Stimulated activated CD8-positive, alpha-beta memory T cell treated with anti-CD3 and anti-CD28 coated beads, Interleukin-15, amount 100 ng/mL, for 48 hours (primary cell): ENCODE results near the gene CACUL1.
A peak's percentile ranks its signal among the peaks of the same experiment; 100 is the strongest.
"Not testable (repeated sequence)": the region's sequence is repeated elsewhere in the genome, so short reads cannot be mapped to it uniquely, and the experiment has no call there.

Experiments used
- DNase-seq, 2 donors: peaks; one replicate each; pipeline ENCODE4 v3.0.0-alpha.2; 2020; ENCODE audit warnings: low read depth in 2 of 2

Gene CACUL1

DNA sequence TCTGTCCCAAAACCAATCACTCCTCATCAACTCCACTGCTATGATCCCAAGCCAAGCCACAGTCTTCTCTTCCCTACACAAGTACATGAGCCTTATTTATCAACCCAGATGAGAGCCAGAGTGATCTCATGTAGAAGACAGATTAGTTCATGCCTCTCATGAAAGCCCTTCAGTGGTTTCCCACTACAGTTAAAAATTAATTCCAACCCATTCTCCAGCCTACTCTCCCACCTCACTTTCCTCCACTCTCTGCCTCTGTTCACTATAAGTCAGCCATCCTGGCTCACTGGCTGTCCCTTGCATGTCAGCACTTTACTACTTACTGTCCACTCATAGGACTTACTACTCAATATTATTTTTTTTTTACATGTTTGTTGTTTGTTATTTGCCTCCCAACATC is 67.3 kb downstream of the CACUL1 start:
- no peak for DNase-seq

DNA sequence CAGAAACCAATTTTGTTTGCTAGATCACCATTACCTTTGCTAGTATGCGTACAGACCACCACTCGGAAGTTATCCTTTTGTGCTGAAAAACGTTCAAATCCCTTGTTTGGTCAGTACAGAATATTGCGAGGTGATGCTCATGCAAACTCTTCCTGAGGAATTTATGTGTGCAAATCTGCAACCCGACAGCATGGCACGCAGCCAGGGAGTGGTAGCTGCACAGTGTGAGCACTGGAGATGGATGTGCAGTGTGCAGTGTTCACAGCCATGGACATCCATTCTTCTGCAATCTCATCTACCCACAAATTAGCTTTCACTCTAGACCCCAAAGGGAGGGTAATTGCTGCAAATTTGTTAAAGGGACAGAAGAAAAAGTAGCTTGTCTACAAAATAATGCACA is 72.2 kb downstream of the CACUL1 start:
- no peak for DNase-seq

DNA sequence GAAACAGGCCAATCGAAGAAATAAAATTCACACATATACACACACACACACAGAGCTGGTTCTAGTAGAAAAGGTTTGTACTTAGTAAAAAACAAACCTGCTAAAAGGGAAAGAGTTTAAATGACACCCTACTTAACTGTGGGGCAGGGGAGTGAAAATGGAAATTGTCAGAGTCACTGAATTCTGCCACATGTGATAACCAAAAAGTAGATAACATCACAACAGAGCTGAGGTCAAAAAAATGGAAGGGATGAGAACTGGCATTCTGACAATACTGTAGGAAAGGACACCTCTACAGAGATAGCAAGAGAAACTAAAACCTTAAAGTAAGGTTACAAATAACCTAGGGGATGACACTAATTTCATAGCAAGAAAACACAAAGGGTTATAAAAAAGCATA is 74.6 kb downstream of the CACUL1 start:
- no peak for DNase-seq

DNA sequence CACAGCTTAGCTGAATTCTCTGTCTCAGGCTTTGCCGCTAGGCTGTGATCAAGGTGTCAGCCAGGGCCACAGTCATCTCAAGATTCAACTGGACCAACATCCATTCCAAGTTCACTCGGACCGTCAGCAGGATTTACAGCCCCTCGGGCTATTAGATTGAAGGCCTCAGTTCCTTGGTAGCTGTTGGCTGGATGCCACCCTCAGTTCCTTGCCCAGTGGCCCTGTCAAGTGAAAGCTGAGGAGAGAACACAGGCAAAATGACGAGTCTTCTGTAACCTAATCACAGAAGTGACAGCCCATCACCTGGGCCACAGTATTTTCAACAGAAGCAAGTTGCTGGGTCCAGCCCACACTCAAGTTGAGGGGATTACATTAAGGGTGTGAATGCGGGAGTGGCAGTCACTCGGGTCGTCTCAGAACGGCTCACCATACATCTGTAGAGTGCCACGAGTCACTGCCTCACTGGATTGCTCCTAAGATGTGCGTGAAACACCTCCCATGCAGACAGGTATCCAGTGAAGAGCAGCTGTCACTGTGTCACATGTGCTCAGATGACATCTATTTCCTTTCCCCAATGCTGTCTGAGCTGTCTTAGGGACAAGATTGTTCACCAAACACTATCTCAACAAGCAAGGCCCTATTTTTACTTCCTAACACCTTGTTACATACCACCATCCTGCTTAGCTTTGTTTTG is 80.4 kb downstream of the CACUL1 start:
- DNase-seq: no peak

DNA sequence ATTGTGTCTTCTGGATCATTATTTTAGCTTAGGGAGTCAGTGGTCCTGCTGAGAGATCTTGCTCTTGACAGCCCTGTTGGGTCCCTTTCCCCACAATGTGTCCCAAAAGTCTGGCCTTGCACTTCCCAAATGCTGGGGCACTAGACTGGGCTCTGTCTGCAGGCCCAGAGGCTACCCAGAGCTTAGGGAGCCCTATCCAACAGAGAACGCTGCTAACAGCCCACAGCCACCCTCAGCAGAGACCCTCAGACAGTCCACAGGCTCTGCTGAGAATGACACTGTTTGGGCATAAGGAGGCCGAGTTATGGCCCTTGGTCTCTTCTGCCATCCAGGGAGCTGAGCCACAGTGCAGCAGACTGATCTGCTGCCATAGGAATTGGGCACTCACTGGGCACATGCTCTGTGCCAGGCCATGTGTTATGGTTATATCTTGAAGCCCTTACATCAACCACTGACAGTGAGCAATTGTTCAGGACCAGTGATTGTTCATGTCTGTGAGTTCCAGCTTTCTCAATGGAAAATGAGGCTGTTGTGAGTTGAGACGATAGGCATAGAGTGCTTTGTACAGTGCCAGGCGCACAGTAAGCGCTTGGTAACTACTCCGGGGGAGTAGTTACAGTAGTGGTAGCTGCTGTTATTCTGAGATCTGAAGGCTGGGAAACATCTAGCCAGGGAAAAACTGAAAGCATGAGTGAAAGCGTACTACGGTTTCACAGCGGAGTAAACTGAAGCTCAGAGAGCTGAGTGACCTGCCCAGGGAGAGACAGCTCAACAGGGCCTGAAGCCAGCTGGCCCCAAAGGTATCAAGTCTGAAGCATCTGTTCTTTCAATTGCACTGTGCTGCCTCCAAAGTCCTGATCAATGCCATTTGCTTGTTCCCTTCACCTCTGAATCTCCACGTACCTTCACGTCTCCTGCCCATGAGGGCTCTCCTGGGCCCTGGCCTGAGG is 81.7 kb downstream of the CACUL1 start:
- DNase-seq: no peak

DNA sequence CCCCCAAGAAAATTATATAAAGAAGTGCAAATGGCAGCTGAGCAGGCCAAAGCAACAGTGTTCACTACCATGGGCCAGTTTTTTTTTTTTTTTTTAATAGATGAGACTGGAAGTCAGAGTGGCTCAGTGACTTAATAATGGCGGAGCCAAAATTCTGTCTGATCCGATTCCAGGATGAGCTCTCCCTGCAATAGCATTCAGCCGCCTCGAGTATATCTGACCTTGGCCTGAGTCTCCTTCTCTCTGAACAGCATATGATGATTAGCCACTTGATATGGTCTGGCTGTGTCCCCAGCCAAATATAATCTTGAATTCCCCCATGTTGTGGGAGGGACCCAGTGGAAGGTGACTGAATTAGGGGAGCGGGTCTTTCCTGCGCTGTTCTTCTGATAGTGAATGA is 82.6 kb downstream of the CACUL1 start:
- DNase-seq: no peak

DNA sequence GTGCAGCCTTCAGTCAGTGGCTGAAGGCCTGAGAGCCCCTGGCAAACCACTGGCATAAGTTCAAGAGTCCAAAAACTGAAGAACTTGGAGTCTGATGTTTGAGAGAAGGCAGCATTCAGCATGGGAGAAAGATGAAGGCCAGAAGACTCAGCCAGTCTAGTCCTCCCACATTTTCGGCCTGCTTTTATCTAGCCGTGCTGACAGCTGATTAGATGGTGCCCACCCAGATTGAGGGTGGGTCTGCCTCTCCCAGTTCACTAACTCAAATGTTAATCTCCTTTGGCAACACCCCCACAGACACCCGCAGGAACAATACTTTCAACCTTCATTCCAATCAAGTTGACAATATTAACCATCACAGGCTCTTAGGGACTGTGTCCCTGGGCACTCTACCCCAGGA is 83.5 kb downstream of the CACUL1 start:
- DNase-seq: not testable (repeated sequence)

DNA sequence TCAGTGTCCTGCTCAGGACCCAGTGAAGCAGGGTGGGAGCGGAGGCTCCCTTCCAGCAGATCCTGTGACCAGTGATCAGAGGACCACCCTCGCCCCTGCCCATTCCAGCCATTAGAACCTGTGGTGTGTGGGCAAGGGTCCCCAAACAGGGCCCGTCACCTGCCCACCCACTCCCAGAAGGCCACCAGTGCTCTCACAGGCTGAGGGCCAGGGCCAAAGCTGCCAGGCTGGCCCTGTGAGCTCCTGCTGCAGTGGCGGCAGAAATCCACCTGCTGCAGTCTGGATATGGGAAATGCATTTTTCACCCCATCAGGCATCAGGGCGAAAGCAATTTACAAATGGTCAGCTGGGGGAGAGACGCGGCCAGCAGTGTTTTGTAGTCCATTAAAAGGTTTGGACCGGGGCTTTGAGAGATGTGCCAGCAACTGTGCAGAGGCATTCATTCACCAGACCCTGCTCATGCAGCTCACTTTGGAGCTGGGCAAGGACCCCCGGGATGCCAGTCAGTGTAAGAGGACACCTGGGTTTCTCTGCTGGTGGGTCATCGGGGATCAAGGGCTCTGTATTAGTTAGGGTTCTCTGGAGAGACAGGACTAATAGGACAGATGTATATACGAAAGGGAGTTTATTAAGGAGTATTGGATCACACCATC is 84.2 kb downstream of the CACUL1 start:
- no peak for DNase-seq

DNA sequence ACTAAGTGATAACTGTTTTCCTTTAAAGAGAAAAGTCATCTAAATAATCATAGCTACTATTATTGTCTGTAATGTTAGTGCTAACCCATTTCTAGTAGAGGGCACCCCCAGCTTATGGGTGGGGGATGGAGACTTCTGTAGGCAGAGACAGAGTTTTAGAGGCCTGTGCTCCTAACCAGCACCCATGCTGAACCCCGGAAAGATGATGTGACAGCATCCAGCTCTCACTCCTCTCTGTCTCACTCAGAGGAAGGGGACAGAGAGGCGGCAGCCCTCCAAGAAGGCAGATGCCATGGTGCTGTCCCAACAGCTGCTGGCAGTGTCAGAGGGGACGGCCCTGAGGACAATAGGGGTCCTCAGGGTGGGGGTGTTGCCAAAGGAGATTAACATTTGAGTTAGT is 84.9 kb downstream of the CACUL1 start:
- no peak for DNase-seq

DNA sequence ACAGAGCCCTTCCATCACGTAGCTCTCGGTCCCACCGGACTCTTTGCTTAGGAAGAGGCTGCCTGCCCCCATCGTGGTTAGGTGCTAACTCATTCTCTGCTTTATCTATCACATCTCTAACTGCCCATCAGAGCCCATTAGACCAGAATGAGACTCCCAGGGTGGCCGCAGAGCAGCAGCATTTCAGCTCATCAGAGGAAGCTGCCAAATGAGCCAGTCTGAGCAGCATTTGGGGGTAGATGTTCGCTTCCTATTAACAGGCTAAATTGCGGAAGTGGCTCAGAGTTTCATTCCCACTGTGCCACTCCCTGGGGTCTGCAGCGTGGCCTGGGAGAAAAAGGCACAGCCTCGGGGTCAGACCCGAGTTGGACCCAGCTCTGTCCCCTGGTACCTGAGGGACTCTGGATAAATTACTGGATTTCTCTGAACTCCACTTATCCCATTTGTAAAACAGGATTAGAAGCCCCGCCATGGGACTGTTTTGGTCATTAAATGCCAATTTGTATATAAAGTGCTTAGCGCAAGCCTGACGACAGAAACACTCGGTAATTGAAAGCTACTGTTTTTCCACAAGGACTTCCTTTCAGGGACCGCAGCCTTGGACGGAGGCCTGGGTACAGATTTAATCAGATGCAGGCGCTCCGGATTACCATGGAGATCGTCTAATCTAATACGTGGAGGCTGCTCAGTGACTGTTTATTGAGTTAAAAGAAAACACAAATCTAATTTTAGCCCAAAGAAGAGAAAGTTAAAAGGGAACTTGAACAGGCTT is 85.6 kb downstream of the CACUL1 start:
- peak in 1 of 2 donors; percentile 1 for DNase-seq

DNA sequence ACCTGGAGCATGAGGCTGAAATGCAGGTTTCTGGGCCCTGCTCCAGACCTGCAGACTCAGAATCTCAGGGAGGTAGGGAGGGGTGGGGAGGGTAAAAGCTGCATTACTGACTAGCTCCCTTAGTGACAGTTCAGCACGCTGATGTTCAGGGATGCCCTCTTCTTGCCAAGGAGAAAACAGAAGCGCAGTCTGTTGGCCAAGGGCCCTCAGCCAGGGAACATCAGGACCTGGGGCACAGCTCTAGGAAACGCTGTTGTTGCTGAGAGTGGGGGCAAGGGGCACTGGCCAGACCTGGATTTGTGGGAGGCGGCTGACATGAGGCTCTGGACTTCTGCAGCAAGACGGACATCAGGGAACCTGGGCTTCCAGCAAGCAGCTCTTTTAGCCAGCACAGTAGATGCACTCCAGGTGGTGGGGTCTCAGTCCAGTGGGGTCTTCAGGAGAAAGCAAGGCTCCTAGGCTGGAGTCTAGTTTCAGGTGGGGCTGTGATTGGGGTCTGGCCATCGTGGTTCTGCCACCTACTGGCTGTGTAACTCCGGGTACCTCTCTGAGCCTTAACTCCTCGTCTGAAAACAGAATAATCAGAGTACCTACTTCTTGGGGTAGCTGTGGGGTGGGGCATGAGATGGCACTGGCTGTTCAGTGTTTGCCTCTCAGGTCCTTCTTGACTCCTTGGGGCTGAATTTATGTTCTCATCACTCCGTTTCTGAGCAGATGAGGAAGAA is 86.4 kb downstream of the CACUL1 start:
- no peak for DNase-seq

DNA sequence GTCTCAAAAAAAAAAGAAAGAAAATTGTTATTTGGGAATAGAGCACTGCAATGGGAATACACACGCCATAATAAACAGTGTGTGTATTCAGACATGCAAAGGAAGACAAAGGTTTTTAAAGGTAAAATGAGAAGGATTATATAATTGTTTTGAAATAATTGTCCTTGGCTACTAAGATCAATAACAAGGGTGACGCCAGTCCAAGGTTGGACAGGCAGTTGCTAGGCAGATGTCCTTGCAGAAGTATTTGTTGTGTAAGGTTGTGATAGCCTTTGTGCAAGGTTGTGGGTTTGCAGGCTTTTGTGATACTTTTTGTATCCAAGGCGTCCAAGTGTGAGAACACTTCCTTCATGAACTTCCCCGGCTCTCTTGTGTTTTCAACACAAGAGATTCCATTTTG is 87.0 kb downstream of the CACUL1 start:
- DNase-seq: no peak

DNA sequence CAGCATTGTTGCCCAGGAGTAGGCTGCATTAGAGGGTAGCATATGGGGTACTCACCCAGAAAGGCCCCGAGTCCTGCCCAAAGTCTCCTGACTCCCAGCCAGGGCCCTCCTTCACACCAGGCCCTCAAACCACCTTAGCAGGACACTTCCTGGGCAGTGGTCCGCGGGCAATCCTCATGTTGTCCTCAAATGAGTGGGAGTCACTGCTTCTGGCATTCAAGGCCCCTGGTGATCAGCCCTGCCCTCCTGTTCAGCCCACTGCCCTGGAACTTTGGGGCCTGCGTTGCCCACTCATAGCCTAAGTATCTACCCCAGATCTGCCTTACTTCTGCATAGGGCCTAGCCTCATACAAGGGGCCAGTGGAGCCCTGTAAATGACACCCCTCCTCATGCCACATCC is 88.4 kb downstream of the CACUL1 start:
- DNase-seq: no peak

DNA sequence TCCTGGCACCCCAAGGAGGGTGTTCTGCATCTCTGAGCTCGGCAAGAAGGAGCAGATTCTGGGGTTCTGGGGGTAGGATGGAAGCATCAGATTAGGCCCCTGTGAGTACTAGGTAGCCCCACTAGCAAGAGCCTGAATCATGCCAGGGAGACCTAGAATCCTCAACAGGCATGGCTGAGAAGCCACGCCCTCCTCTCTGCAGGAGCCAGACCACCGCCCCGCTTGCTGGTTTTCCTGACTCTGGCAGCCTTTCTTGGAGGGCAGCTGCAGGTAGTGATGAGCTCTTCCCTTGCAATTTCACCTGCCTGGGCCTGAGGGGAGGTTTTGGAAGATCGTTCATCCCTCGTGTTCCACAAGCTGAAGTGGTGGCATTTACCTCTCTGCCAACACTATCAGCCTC is 90.4 kb downstream of the CACUL1 start:
- no peak for DNase-seq

DNA sequence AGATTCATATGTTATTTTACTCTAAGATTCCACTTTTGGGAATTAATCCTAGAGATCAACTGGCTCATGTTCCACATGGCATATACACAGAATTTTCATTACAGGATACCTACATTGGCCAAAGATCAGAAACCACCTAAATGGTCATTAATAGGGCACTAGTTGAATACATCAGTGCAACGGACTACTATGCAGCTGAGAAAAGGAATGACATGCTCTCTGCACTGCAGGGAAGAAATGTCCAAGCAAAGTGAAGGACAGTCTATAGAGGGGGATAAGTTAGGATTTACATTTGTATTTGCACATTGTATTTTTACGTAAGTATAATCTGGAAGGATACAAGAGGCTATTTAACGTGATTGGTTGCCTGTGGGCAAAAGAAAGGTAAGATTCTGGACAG is 91.6 kb downstream of the CACUL1 start:
- DNase-seq: no peak

DNA sequence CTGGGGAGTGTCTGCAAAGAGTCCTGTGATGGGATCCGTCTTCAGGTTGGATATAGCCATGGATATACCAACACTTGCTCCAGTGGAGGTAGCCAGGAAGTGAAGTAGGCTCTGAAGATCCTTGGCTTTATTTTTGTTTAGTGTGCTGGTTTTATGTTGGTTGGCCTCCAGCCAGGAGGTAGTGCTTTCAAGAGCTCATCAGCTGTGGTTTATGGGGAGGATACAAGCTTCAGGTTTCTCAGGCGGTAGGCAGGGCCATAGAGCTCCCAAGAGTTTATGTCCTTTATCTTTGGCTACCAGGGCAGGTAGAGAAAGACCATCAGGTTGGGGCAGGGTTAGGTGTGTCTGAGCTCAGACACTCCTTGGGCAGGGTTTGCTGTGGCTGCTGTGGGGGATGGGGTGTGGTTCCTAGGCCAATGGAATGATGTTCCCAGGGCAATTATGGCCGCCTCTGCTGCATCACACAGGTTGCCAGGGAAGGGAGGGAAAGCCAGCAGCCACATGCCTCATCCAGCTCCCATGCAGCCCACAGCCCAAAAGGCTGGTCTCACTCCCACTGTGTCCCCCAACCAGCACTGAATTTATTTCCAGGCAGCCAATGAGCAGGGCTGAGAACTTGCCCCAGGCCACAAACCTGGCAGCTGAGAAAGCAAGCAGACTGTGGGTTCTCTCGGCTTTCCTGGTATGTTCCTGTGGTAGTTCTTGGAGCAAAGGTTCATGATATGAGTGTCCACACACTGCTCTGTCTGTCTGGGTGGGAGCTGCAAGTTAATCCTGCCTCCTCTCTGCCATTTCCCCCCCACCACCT is 92.3 kb downstream of the CACUL1 start:
- DNase-seq: no peak

DNA sequence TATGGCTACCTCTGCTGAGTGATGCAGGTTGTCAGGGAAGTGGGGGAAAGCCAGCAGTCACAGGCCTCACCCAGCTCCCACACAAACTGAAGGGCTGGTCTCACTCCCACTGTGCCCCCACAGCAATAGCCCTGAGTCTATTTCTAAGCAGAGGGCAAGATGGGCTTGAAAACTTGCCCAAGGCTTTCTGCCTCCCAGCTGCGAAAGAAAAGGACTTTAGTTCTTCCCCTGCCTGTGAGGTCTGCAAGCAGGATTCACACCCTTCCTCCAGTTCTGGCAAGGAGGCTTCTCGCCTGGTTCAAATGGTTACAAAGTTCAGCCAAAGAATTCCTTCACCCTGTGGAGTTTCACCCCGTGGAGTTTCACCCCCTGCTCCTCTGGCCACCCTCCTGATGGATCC is 96.0 kb downstream of the CACUL1 start:
- no peak for DNase-seq

DNA sequence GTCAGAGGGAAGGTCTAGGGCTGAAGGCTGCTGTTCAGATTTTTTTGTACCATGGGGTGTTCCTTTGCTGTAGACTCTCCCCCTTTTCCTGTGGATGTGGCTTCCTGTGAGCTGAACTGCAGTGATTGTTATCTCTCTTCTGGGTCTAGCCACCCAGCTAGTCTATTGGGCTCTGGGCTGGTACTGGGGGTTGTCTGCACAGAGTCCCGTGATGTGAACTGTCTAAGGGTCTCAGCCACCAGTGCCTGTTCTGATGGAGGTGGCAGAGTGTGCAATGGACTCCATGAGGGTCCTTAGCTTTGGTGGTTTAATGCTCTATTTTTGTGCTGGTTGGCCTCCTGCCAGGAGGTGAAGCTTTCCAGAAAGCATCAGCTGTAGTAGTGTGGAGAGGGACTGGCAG is 96.6 kb downstream of the CACUL1 start:
- DNase-seq: not testable (repeated sequence)

DNA sequence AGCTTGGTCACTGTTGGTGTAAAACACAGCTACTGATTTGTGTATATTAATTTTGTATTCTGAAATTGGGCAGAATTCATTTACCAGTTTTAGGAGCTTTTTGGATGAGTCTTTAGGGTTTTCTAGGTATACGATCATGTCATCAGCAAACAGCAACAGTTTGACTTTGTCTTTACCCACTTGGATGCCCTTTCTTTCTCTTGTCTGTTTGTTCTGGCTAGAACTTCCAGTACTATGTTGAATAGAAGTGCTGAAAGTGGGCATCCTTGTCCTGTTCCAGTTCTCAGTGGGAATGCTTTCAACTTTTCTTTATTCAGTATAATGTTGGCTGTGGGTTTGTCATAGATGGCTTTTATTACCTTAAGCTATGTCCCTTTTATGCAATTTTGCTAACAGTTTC is 109.5 kb downstream of the CACUL1 start:
- not testable (repeated sequence) for DNase-seq

DNA sequence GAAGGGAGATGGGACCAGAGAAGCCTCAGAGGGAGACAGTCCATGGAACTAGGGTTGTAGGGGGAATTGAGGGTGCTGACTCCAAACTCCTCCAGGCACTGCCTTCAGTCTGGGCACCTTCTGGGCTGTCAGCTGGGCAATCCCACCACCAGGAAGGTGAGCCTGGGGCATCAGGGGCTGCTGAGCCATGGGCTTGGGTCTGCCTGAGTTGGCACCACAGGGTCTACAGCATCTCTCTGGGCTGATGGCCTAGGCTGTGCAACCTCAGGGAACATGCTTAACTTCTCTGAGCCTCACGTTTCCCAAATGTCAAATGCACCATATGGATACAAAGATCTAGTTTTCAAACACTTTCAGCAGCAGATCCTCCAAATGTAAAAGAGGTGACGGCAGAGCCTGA is 112.5 kb downstream of the CACUL1 start:
- DNase-seq: no peak
